Left hindlimb (tissue), 1 donor: ENCODE data around the gene EPHX1.
"Not testable (repeated sequence)": the region's sequence is repeated elsewhere in the genome, so short reads cannot be mapped to it uniquely, and the experiment has no call there.

ENCODE experiments used
- DNase-seq: peaks from one replicate; pipeline ENCODE4 v3.0.0-alpha.2; 2018

The EPHX1 gene

GRCh38 chr1:225817611-225818061 is 7.7 kb downstream of the EPHX1 start:
- DNase-seq = peak; percentile 45

GRCh38 chr1:225818229-225818628 is 8.3 kb downstream of the EPHX1 start:
- DNase-seq = no peak

GRCh38 chr1:225819346-225820192 is 9.6 kb downstream of the EPHX1 start:
- DNase-seq = peak; percentile 19

DNA sequence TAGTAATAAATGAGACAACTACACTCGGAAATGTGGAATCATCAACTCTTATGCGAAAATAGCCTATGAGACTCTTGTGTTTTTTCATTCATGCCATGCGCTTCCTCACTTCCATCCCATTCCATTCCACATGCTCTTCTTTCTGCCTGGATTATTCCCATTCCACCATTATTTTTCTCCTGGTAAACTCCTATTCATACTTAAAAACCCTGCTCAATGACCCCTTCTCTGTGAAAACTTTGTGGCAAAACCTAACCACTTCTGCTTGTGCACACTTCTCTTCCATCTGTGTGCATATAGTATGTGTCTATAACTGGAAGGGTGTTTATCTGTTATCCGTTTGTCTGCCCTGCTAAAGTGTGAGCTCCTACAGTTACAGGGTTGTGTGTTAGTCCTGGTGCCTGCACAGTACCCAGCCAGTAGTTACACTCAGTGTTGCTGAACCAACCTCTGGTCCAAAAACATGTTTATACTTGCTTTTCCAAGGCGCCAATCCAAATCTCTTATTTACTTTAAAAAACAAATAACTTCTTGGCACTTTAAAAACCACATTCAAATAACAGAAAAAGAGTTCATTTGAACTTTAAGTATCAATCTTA is 10.7 kb downstream of the EPHX1 start:
- DNase-seq = no peak

GRCh38 chr1:225822655-225823403 is 12.9 kb downstream of the EPHX1 start:
- DNase-seq = no peak

DNA sequence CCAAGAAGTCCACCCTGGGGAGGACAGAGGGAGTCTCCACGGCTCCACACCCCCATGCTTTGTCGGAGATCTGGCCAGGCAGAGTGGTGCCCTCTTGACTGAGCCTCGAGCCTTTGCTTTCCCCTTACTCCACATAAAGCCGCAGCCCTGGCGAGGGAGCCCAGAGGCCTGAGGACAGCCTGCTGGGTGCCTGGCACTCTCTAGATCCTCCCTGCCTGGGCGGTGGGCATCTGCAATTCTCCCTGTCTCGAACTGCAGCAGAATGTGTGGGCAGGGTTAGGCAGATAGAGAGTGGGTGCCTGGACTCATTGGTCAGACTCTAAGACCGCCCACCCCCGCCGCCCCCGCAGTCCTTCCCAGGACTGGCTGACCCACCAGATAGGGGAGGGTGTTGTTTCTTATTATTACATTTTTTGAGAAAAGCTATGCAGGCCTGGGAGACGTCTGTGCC is 13.9 kb downstream of the EPHX1 start:
- DNase-seq = no peak

DNA sequence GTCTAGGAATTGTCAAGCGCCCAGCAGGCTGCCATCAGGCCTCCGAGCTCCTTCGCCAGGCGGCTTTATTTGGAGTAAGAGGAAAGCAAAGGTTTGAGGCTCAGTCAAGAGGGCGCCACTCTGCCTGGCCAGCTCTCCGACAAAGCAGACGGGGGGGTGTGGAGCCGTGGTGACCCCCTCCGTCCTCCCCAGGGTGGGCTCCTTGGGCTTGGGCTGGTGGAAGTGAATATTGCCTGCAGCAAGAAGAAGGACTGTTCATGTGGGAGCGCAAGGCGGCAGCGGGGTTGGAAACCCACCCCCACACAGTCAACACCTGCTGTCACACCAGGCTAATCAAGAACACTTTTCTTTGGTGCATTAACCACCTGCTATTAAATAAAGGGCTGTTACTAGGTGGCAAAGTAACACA is 14.6 kb downstream of the EPHX1 start:
- DNase-seq = peak; percentile 20

DNA sequence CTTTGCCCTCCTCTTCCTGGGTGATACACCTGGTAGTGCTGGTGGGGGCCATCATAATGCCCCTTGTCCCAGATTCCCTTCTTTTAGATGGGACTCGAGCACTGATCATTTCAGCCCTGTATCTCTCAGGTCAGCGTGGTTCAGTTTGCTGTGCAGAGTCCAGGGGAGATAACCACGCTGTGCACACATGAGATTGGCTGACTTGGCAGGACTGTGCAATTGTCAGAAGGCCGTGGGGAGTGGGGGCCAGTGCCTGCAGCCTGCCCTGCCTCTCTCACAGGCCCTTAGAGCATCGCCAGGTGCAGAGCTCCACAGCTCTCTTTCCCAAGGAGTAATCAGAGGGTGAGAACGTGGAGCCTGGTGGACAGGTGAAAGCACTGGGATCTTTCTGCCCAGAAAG is 15.2 kb downstream of the EPHX1 start:
- DNase-seq = no peak

DNA sequence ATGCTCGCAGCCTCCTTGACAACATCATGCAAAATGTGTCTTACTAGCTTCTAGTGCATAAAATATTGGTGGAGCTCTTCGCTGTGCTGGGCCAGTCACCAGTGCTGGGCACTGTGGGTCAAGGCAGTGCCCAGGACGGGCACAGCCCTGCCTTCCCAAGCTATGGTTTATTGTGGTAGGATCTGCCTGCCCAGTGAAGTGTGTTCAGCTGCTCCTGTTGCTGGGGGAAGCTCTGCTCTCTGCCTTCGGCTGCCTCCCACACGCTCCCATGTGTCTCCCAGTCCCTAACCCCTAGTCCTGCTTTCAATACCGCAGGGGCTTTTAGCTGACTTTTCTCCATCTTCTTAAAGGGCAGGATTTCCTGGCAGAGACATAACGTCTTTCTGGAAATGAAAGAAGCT is 15.7 kb downstream of the EPHX1 start:
- DNase-seq = peak; percentile 27

GRCh38 chr1:225827076-225827475 is 17.2 kb downstream of the EPHX1 start:
- DNase-seq = no peak

- DNase-seq = peak; percentile 18
Observed at GRCh38 chr1:225828706-225829345, 18.9 kb downstream of the EPHX1 start.

DNA sequence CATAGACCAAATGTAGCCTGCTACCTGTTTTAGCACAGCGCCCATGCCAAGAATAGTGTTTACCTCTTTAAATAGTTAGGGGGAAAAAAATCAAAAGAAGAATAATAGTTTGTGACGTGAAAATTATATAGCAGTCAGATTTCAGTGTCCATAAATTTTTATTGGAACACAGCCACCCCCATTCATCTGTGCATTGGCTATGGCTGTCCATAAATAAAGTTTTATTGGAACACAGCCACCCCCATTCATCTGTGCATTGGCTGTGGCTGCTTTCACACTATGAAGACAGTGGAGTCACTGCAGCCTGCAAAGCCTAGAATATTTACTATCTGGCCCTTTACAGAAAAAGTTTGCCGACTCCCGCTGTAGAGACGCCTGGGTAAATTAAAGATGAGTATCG is 20.9 kb downstream of the EPHX1 start:
- no peak for DNase-seq

GRCh38 chr1:225834417-225835329 is 24.7 kb downstream of the EPHX1 start:
- DNase-seq = peak; percentile 85

GRCh38 chr1:225835856-225836255 is 25.9 kb downstream of the EPHX1 start:
- peak; percentile 74 for DNase-seq

DNA sequence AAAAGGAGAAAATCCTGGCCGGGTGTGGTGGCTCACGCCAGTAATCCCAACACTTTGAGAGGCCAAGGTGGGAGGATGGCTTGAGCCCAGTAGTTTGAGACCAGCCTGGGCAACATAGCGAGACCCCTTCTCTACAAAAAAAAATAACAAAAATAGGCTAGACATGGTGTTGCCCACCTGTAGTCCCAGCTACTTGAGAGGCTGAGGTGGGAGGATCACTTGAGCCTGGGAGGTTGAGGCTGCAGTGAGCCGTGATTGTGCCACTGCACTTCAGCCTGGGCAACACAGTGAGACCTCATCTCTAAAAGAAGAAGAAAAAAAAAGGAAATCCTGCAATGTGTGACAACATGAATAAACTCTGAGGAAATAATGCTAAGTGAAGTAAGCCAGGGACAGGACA is 26.4 kb downstream of the EPHX1 start:
- not testable (repeated sequence) for DNase-seq

GRCh38 chr1:225838793-225839192 is 28.9 kb downstream of the EPHX1 start:
- peak; percentile 21 for DNase-seq

DNA sequence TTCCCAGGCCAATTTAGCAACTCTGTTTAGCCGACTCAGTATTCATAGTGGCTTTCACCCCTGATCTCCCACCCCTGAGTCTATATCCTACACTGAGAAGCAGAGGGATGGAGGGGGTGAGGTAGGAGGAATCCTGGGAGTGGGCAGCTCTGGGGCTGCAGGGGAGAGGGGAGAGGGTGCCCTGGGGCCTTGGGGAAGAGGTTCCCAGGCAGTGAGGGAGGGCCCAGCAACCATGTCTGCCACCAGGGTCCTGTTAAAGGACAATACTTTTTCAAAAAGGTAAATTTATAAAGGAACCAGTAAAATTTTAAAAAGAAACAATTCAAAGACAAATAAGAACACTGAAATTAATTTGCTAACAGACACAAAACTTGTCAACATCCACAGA is 30.3 kb downstream of the EPHX1 start:
- DNase-seq = no peak

- no peak for DNase-seq
Observed at GRCh38 chr1:225840713-225841112, 30.8 kb downstream of the EPHX1 start.

- DNase-seq = no peak
Observed at GRCh38 chr1:225842074-225842473, 32.1 kb downstream of the EPHX1 start.

- no peak for DNase-seq
Observed at GRCh38 chr1:225842788-225843425, 33.0 kb downstream of the EPHX1 start.

DNA sequence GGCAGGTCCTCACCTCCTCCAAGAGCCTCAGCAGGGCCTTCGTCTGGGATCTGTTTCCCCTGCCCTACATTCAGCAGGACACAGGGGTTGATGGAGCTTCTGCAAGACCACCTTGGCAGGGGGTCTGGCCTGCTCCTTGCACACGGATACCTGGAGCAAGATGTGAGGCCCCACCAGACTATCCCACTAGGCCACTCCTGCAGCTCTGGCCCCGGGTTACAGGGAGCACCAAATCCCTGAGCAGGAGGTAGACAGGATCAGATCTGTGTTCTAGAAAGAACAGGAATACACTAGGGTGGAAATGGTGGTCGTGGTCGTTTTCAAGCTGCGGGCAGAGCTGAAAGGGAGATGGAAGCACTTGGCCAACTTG is 33.5 kb downstream of the EPHX1 start:
- DNase-seq = no peak
